Left ventricle myocardium inferior (tissue), 1 donor: Measurements from ENCODE around the gene CHST3. TPM values are rescaled to one million over a fixed set of nuclear protein-coding genes. Genes with fewer than 3 reads are reported as not detected.

Experiments used
- DNase-seq: peaks from one replicate; pipeline ENCODE4 v3.0.0-alpha.2; 2020
- H3K27ac ChIP-seq: fragments of 200-600 bp; replicated peaks from 2 replicates; pipeline ENCODE4 v1.8.0; 2021
- H3K27me3 ChIP-seq: fragments of 200-600 bp; 2 replicates; pipeline ENCODE4 v1.8.0; 2021; ENCODE audit warnings: low read depth
- H3K36me3 ChIP-seq: fragments of 200-600 bp; 2 replicates; pipeline ENCODE4 v1.8.0; 2021
- H3K4me1 ChIP-seq: fragments of 200-600 bp; 2 replicates; pipeline ENCODE4 v1.8.0; 2021
- H3K4me3 ChIP-seq: fragments of 200-600 bp; 2 replicates; pipeline ENCODE4 v1.8.0; 2021; ENCODE audit warnings: mild to moderate bottlenecking, moderate library complexity
- H3K9me3 ChIP-seq: fragments of 200-600 bp; replicated peaks from 2 replicates; pipeline ENCODE4 v1.8.0; 2021
- CTCF ChIP-seq: fragments of 200-600 bp; IDR thresholded peaks from 2 replicates; pipeline ENCODE4 v1.8.0; 2021; ENCODE audit warnings: antibody characterized with exemption, mild to moderate bottlenecking, borderline replicate concordance
- intact Hi-C: fragments of 100-400 bp; cut with micrococcal nuclease; formaldehyde crosslinking; loops from one replicate; pipeline ENCODE4 v1.11.0; 2022
- total RNA-seq: library from RNA; stranded (reverse); fragmentation: NEBNext Ultra II Directional; extraction: Animal tissue kit (Norgen Biotek cat#: 25700); gene quantifications from one replicate; pipeline ENCODE4 v1.2.1, GENCODE V29; 2021
- donor health status: DM: no; HTN: yes; CAD: no; lungs with severe emphysema.

Gene CHST3
- total RNA-seq, 1 donor from 2014 or later: 18.0 TPM

- Histone ChIP-seq H3K4me3 (no peak overlapping the region), H3K4me1 (peaks cover 100% of the 10 kb centered on the region), H3K27me3 (no peaks in the 10 kb centered on the region), H3K9me3 (no peaks in the 10 kb centered on the region), H3K27ac (peak overlapping the region; percentile 51), H3K36me3 (peaks cover 13% of the 10 kb centered on the region)
- intact Hi-C loops: no loop called here
- no peak for TF ChIP-seq CTCF
- DNase-seq: no peak
Measured at GRCh38 chr10:71971769-71972555, 7.8 kb downstream of the CHST3 start.

GRCh38 chr10:71972746-71973695 lies 8.8 kb downstream of the CHST3 start:
- intact Hi-C loops: no loop called here
- no peak for TF ChIP-seq CTCF

GRCh38 chr10:71973777-71974488 lies 9.7 kb downstream of the CHST3 start:
- no peak for TF ChIP-seq CTCF
- Histone ChIP-seq H3K36me3 (peaks cover 12% of the 10 kb centered on the region), H3K4me1 (peaks cover 99% of the 10 kb centered on the region), H3K9me3 (no peaks in the 10 kb centered on the region), H3K4me3 (no peak overlapping the region), H3K27ac (peak overlapping the region; percentile 87), H3K27me3 (no peaks in the 10 kb centered on the region)
- DNase-seq: no peak
- intact Hi-C loops: no loop called here

More at GRCh38 chr10:71972746-71973695, 8.8 kb downstream of the CHST3 start:
- Histone ChIP-seq H3K36me3 (peaks cover 13% of the 10 kb centered on the region), H3K9me3 (no peaks in the 10 kb centered on the region), H3K27ac (peak overlapping the region; percentile 51), H3K27me3 (no peaks in the 10 kb centered on the region), H3K4me3 (no peak overlapping the region), H3K4me1 (peaks cover 99% of the 10 kb centered on the region)
- no peak for DNase-seq

- intact Hi-C loops: no loop called here
Measured at GRCh38 chr10:71974489-71975021, 10.4 kb downstream of the CHST3 start.

More at GRCh38 chr10:71974489-71975021, 10.4 kb downstream of the CHST3 start:
- peaks cover 7% of the 10 kb centered on the region for H3K36me3 ChIP-seq
- no peak for DNase-seq
- peaks cover 99% of the 10 kb centered on the region for H3K4me1 ChIP-seq
- no peak overlapping the region for H3K4me3 ChIP-seq
- TF ChIP-seq CTCF: no peak
- H3K27me3 ChIP-seq: no peaks in the 10 kb centered on the region
- H3K27ac ChIP-seq: peak overlapping the region; percentile 87
- no peaks in the 10 kb centered on the region for H3K9me3 ChIP-seq
